ENCODE results near the gene LRRC3B.

DNA sequence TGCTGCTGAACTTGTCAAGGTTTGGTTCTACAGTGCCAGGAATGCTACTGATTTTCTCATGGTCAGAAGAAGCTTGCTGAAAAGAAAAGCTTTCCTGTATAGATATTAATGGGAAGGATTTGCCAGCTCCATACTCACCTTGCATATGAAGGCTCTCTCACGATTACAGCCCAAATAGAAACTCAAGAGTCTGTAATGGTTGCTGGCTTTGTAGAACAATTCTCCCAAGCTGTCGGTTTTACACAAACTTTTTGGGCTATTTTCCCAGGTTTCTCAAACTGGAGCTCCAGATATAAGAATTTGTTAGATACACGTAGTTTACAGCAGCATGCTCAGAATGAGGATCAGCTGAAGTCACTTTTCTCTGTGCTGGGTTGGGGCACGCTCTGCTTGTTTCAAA, 30.1 kb upstream of the LRRC3B start:
- TF ChIP-seq CTCF (IDR thresholded peaks at IDR 0.05; ENCODE audit: low read depth, low read length, missing input control) (no peak), YY1 (IDR thresholded peaks at IDR 0.05) (no peak), SP1 (IDR thresholded peaks at IDR 0.05) (no peak)
